ENCODE measurements around the gene SULT1C4.

SULT1C4 gene

GRCh38 chr2:108369153-108369552 is 8.6 kb upstream of the SULT1C4 start:
- no peak overlapping the region for H3K4me3 ChIP-seq (replicated peaks; ENCODE audit: low read depth, low read length)
- no peak for DNase-seq (ENCODE audit: extremely low read depth, low read depth)
- TF ChIP-seq CTCF (IDR thresholded peaks at IDR 0.05; ENCODE audit: low read depth, low read length, missing control alignments): no peak

GRCh38 chr2:108370080-108370479 is 7.7 kb upstream of the SULT1C4 start:
- TF ChIP-seq CTCF (IDR thresholded peaks at IDR 0.05; ENCODE audit: low read depth, low read length, missing control alignments): no peak
- DNase-seq (ENCODE audit: extremely low read depth, low read depth): no peak
- no peak overlapping the region for H3K4me3 ChIP-seq (replicated peaks; ENCODE audit: low read depth, low read length)

GRCh38 chr2:108376774-108377173 is 980 bp upstream of the SULT1C4 start:
- no peak for DNase-seq (ENCODE audit: extremely low read depth, low read depth)
- TF ChIP-seq CTCF (IDR thresholded peaks at IDR 0.05; ENCODE audit: low read depth, low read length, missing control alignments): no peak
- H3K4me3 ChIP-seq (replicated peaks; ENCODE audit: low read depth, low read length): no peak overlapping the region

GRCh38 chr2:108377401-108377800 is 353 bp upstream of the SULT1C4 start:
- no peak for DNase-seq (ENCODE audit: extremely low read depth, low read depth)
- TF ChIP-seq CTCF (IDR thresholded peaks at IDR 0.05; ENCODE audit: low read depth, low read length, missing control alignments): no peak
- no peak overlapping the region for H3K4me3 ChIP-seq (replicated peaks; ENCODE audit: low read depth, low read length)

- no peak overlapping the region for H3K4me3 ChIP-seq (replicated peaks; ENCODE audit: low read depth, low read length)
- no peak for DNase-seq (ENCODE audit: extremely low read depth, low read depth)
- no peak for TF ChIP-seq CTCF (IDR thresholded peaks at IDR 0.05; ENCODE audit: low read depth, low read length, missing control alignments)
Observed at GRCh38 chr2:108378851-108379250, 1.1 kb downstream of the SULT1C4 start.

GRCh38 chr2:108382196-108382595 is 4.4 kb downstream of the SULT1C4 start:
- DNase-seq (ENCODE audit: extremely low read depth, low read depth): no peak
- no peak for TF ChIP-seq CTCF (IDR thresholded peaks at IDR 0.05; ENCODE audit: low read depth, low read length, missing control alignments)
- no peak overlapping the region for H3K4me3 ChIP-seq (replicated peaks; ENCODE audit: low read depth, low read length)

- no peak overlapping the region for H3K4me3 ChIP-seq (replicated peaks; ENCODE audit: low read depth, low read length)
- no peak for TF ChIP-seq CTCF (IDR thresholded peaks at IDR 0.05; ENCODE audit: low read depth, low read length, missing control alignments)
- no peak for DNase-seq (ENCODE audit: extremely low read depth, low read depth)
Observed at GRCh38 chr2:108383146-108383830, 5.5 kb downstream of the SULT1C4 start.
